Neural progenitor cell (in vitro differentiated cells): ENCODE measurements around the gene IGSF21.

Source experiments
- CTCF ChIP-seq: fragments of 200-600 bp; sonication (generic); IDR thresholded peaks from 2 replicates; pipeline ENCODE4 v1.5.1; 2017; ENCODE audit warnings: antibody characterized with exemption, mild to moderate bottlenecking
- EZH2 ChIP-seq: fragments of 200-600 bp; sonication (generic); IDR thresholded peaks from 2 replicates; pipeline ENCODE4 v1.6.1; 2017; ENCODE audit warnings: antibody characterized with exemption, mild to moderate bottlenecking, moderate library complexity

GRCh38 chr1:18313523-18313922, 205.9 kb downstream of the IGSF21 start:
- TF ChIP-seq CTCF, result no peak
- TF ChIP-seq EZH2, result no peak
